HUES6 (cell line): Measurements from ENCODE around the gene SNUPN.
"Not testable (repeated sequence)": the region's sequence is repeated elsewhere in the genome, so short reads cannot be mapped to it uniquely, and the experiment has no call there.

ENCODE experiments used
- H3K27ac ChIP-seq: 2 replicates; pipeline ENCODE4 v1.7.0; 2013; ENCODE audit warnings: low read depth, mild to moderate bottlenecking, low read length, inconsistent platforms
- H3K27me3 ChIP-seq: 2 replicates; pipeline ENCODE4 v1.6.1; 2013; ENCODE audit warnings: low read length; ENCODE audit not compliant: control insufficient read depth, insufficient read depth
- H3K36me3 ChIP-seq: 2 replicates; pipeline ENCODE4 v1.6.1; 2013; ENCODE audit warnings: low read length; ENCODE audit not compliant: control insufficient read depth, insufficient read depth
- H3K4me1 ChIP-seq: 2 replicates; pipeline ENCODE4 v1.6.1; 2013; ENCODE audit warnings: low read length; ENCODE audit not compliant: control insufficient read depth, insufficient read depth
- H3K4me3 ChIP-seq: 2 replicates; pipeline ENCODE4 v1.5.1; 2013; ENCODE audit warnings: low read depth, low read length
- H3K9ac ChIP-seq: one replicate; pipeline ENCODE4 v1.6.1; 2013; ENCODE audit warnings: mild to moderate bottlenecking, low read length
- H3K9me3 ChIP-seq: 2 replicates; pipeline ENCODE4 v1.6.1; 2013; ENCODE audit warnings: low read depth, low read length; ENCODE audit not compliant: control insufficient read depth, insufficient read depth

Gene SNUPN

GRCh38 chr15:75573648-75574384, 51.7 kb downstream of the SNUPN start:
- H3K27ac ChIP-seq, result no peak overlapping the region
- no peaks in the 10 kb centered on the region for H3K9me3 ChIP-seq
- no peaks in the 10 kb centered on the region for H3K27me3 ChIP-seq
- peaks cover 5% of the 10 kb centered on the region for H3K36me3 ChIP-seq
- H3K4me1 ChIP-seq, result peaks cover 24% of the 10 kb centered on the region
- no peak overlapping the region for H3K9ac ChIP-seq
- no peak overlapping the region for H3K4me3 ChIP-seq

GRCh38 chr15:75570126-75570845, 55.2 kb downstream of the SNUPN start:
- Histone ChIP-seq H3K27me3 (no peaks in the 10 kb centered on the region), H3K36me3 (peaks cover 5% of the 10 kb centered on the region), H3K9me3 (no peaks in the 10 kb centered on the region), H3K4me3 (no peak overlapping the region), H3K4me1 (peaks cover 16% of the 10 kb centered on the region), H3K9ac (no peak overlapping the region), H3K27ac (no peak overlapping the region)

- Histone ChIP-seq H3K4me3 (no peak overlapping the region), H3K27me3 (no peaks in the 10 kb centered on the region), H3K27ac (no peak overlapping the region), H3K4me1 (no peaks in the 10 kb centered on the region), H3K9me3 (no peaks in the 10 kb centered on the region), H3K36me3 (peaks cover 5% of the 10 kb centered on the region), H3K9ac (no peak overlapping the region)
Observed at GRCh38 chr15:75565062-75565970, 60.2 kb downstream of the SNUPN start.

- no peak overlapping the region for H3K9ac ChIP-seq
- H3K27me3 ChIP-seq, result no peaks in the 10 kb centered on the region
- no peaks in the 10 kb centered on the region; the same call in 1 of the 2 replicates for H3K36me3 ChIP-seq
- H3K27ac ChIP-seq, result no peak overlapping the region
- no peak overlapping the region for H3K4me3 ChIP-seq
- H3K9me3 ChIP-seq, result no peaks in the 10 kb centered on the region
- H3K4me1 ChIP-seq, result no peaks in the 10 kb centered on the region
Observed at GRCh38 chr15:75561888-75562287, 63.6 kb downstream of the SNUPN start.

GRCh38 chr15:75559360-75559759, 66.2 kb downstream of the SNUPN start:
- not testable (repeated sequence) for H3K4me1 ChIP-seq, H3K27ac ChIP-seq, H3K9me3 ChIP-seq, H3K27me3 ChIP-seq, H3K36me3 ChIP-seq, H3K4me3 ChIP-seq, H3K9ac ChIP-seq

- not testable (repeated sequence) for H3K4me1 ChIP-seq, H3K27ac ChIP-seq, H3K36me3 ChIP-seq, H3K9me3 ChIP-seq, H3K4me3 ChIP-seq, H3K27me3 ChIP-seq, H3K9ac ChIP-seq
Observed at GRCh38 chr15:75558955-75559354, 66.6 kb downstream of the SNUPN start.

GRCh38 chr15:75554717-75555116, 70.8 kb downstream of the SNUPN start:
- Histone ChIP-seq H3K27ac (no peak overlapping the region), H3K9ac (no peak overlapping the region), H3K27me3 (no peaks in the 10 kb centered on the region), H3K4me3 (no peak overlapping the region), H3K36me3 (no peaks in the 10 kb centered on the region), H3K9me3 (no peaks in the 10 kb centered on the region), H3K4me1 (peaks cover 3% of the 10 kb centered on the region; the same call in 1 of the 2 replicates)

- no peaks in the 10 kb centered on the region for H3K27me3 ChIP-seq
- H3K4me3 ChIP-seq, result no peak overlapping the region
- no peaks in the 10 kb centered on the region for H3K9me3 ChIP-seq
- no peak overlapping the region for H3K27ac ChIP-seq
- H3K9ac ChIP-seq, result no peak overlapping the region
- peaks cover 3% of the 10 kb centered on the region; the same call in 1 of the 2 replicates for H3K4me1 ChIP-seq
- no peaks in the 10 kb centered on the region for H3K36me3 ChIP-seq
Observed at GRCh38 chr15:75553659-75554058, 71.9 kb downstream of the SNUPN start.

GRCh38 chr15:75551091-75551490, 74.4 kb downstream of the SNUPN start:
- Histone ChIP-seq H3K27me3 (no peaks in the 10 kb centered on the region), H3K4me1 (peaks cover 3% of the 10 kb centered on the region; the same call in 1 of the 2 replicates), H3K36me3 (no peaks in the 10 kb centered on the region), H3K4me3 (no peak overlapping the region), H3K27ac (no peak overlapping the region), H3K9me3 (no peaks in the 10 kb centered on the region), H3K9ac (no peak overlapping the region)
